Activated CD4-positive, alpha-beta T cell treated with anti-CD3 and anti-CD28 coated beads, Interleukin-2, amount 10 ng/mL, durations not matched to agents 7 days and 5 days (primary cell): ENCODE results near the gene NEU1. TPM values are rescaled to one million over a fixed set of nuclear protein-coding genes. Genes with fewer than 3 reads are reported as not detected.
"Not testable (repeated sequence)": the region's sequence is repeated elsewhere in the genome, so short reads cannot be mapped to it uniquely, and the experiment has no call there.

Experiments used
- CTCF ChIA-PET: fragments of 350-600 bp; sonication (Branson Sonifier 250); formaldehyde crosslinking; loops from one replicate; lab custom pipeline; 2021; ENCODE audit warnings: antibody characterized with exemption; lab: Charles Lee
- POLR2A ChIA-PET: fragments of 350-600 bp; sonication (Branson Sonifier 250); formaldehyde crosslinking; loops from one replicate; lab custom pipeline; 2021; ENCODE audit warnings: antibody characterized with exemption; lab: Charles Lee
- DNase-seq: peaks from one replicate; pipeline ENCODE4 v3.0.0-alpha.2; 2020
- H3K27ac Mint-ChIP-seq: one replicate; pipeline ENCODE4 v1.8.0; 2021; ENCODE audit warnings: mild to moderate bottlenecking, moderate library complexity, mixed read lengths
- H3K27me3 Mint-ChIP-seq: one replicate; pipeline ENCODE4 v1.8.0; 2021; ENCODE audit warnings: mixed read lengths
- H3K36me3 Mint-ChIP-seq: one replicate; pipeline ENCODE4 v1.8.0; 2021; ENCODE audit warnings: low read depth, mixed read lengths
- H3K4me1 Mint-ChIP-seq: one replicate; pipeline ENCODE4 v1.8.0; 2021; ENCODE audit warnings: mixed read lengths
- H3K4me3 Mint-ChIP-seq: one replicate; pipeline ENCODE4 v1.8.0; 2021; ENCODE audit warnings: mild to moderate bottlenecking, moderate library complexity, mixed read lengths
- H3K9me3 Mint-ChIP-seq: one replicate; pipeline ENCODE4 v1.8.0; 2021; ENCODE audit warnings: mixed read lengths
- total RNA-seq, 2 experiments: library from RNA; stranded (reverse); gene quantifications; one replicate each; pipeline ENCODE4 v1.2.3, GENCODE V29; 2021

The NEU1 gene
- total RNA-seq, 2 experiments from 2014 or later: 16.7 to 17.0 TPM

DNA sequence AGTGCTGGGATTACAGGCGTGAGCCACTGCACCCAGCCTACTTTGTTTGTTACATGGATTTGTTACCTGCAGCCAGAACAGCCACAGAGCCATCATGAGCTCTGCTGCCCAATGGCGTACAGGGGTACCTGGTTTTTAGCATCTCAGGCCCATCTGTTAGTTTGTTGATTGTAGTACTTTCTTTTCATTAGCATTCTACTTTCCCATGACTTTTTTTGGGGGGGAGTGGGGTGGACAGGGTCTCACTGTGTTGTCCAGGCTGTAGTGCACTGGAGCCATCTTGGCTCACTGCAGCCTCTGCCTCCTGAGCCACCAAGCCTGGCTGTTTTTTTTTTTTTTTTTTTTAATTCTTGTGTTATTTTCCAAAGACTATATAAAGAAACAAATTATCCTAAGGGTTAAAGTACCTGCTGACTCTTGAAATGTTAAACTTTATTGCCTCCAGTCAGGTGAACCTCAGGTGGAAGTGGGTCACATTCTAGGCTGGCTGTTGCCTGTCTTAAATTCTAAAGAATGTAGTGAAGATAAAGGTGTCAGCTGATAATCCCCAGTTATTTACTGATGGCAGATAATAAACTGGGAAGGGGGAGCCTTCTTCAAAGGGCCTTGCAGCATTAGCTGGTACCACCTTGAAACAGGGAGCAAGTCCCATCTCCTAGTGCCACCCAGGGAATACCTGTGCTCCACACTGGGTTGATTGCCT lies 15.2 kb downstream of the NEU1 start:
- no peak for DNase-seq
- ChIA-PET POLR2A (no interaction called here), CTCF (interaction anchor here (0.6 kb wide), 1 partner anchor 9 kb away, joined by 3 read pairs; no protein-coding TSS in a partner anchor)
- H3K4me3 Mint-ChIP-seq: no peak overlapping the region
- no peaks in the 10 kb centered on the region for H3K27me3 Mint-ChIP-seq
- H3K36me3 Mint-ChIP-seq: no peaks in the 10 kb centered on the region
- no peak overlapping the region for H3K27ac Mint-ChIP-seq
- H3K9me3 Mint-ChIP-seq: peaks cover under 1% of the 10 kb centered on the region
- H3K4me1 Mint-ChIP-seq: no peaks in the 10 kb centered on the region

DNA sequence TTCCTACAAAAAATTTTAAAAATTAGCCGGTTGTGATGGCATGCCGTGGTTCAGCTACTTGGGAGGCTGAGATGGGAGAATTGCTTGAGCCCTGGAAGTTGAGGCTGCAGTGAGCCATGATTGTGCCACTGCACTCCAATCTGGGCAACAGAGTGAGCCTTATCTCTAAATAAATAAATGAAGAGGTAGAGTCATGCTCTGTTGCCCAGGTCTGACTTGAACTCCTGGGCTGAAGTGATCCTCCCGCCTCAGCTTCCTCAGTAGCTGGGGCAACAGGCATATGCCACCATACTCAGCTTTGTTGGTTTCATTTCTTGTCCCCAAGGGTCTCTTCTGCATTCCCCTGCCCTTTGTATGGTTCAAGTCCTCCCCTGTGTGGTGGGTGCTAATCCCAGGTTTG lies 18.1 kb downstream of the NEU1 start:
- ChIA-PET POLR2A (no interaction called here), CTCF (interaction anchor here (0.5 to 1.6 kb wide), 3 partner anchors 9 to 222 kb away, joined by 3 to 5 read pairs (median 4); partner anchors contain the start of gene VWA7)
- Mint-ChIP-seq H3K9me3 (no peaks in the 10 kb centered on the region), H3K27ac (no peak overlapping the region), H3K36me3 (peaks cover 16% of the 10 kb centered on the region), H3K4me3 (no peak overlapping the region), H3K4me1 (peaks cover 3% of the 10 kb centered on the region), H3K27me3 (no peaks in the 10 kb centered on the region)
- no peak for DNase-seq

GRCh38 chr6:31842053-31842452 lies 20.6 kb downstream of the NEU1 start:
- no peaks in the 10 kb centered on the region for H3K9me3 Mint-ChIP-seq
- POLR2A ChIA-PET: no interaction called here
- H3K27ac Mint-ChIP-seq: peak overlapping the region; percentile 19

DNA sequence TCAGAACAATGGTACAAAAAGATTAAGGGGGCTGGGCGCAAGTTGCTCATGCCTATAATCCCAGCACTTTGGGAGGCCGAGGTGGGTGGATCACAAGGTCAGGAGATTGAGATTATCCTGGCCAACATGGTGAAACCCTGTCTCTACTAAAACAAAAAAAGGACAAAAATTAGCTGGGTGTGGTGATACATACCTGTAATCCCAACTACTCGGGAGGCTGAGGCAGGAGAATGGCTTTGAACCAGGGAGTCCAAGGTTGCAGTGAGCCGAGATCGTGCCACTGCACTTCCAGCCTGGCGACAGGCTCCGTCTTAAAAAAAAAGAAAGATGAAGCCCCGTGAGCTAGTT lies 22.9 kb downstream of the NEU1 start:
- CTCF ChIA-PET: interaction anchor here (0.6 to 3.0 kb wide), 7 partner anchors 9 to 149 kb away, joined by 3 to 9 read pairs (median 4); partner anchors contain the start of gene NEU1
- H3K27me3 Mint-ChIP-seq, DNase-seq, POLR2A ChIA-PET, H3K9me3 Mint-ChIP-seq, H3K4me3 Mint-ChIP-seq, H3K27ac Mint-ChIP-seq: not testable (repeated sequence)
- Mint-ChIP-seq H3K36me3 (peaks cover 55% of the 10 kb centered on the region), H3K4me1 (peaks cover 30% of the 10 kb centered on the region)

More at GRCh38 chr6:31842053-31842452, 20.6 kb downstream of the NEU1 start:
- H3K27me3 Mint-ChIP-seq: no peaks in the 10 kb centered on the region
- peaks cover 36% of the 10 kb centered on the region for H3K36me3 Mint-ChIP-seq
- H3K4me1 Mint-ChIP-seq: peaks cover 19% of the 10 kb centered on the region
- H3K4me3 Mint-ChIP-seq: no peak overlapping the region
- CTCF ChIA-PET: interaction anchor here (1.3 kb wide), 1 partner anchor 148 kb away, joined by 3 read pairs; no protein-coding TSS in a partner anchor
- no peak for DNase-seq

GRCh38 chr6:31838968-31839367 lies 23.7 kb downstream of the NEU1 start:
- Mint-ChIP-seq H3K4me3 (peak overlapping the region; percentile 32), H3K27me3 (no peaks in the 10 kb centered on the region), H3K9me3 (no peaks in the 10 kb centered on the region), H3K27ac (peak overlapping the region; percentile 46), H3K4me1 (peaks cover 33% of the 10 kb centered on the region), H3K36me3 (peaks cover 55% of the 10 kb centered on the region)
- CTCF ChIA-PET: interaction anchor here (0.9 to 3.0 kb wide), 8 partner anchors 10 to 160 kb away, joined by 3 to 9 read pairs (median 4); partner anchors contain the start of genes DDAH2 and NEU1
- DNase-seq: no peak
- POLR2A ChIA-PET: interaction anchor here (0.6 to 0.7 kb wide), 2 partner anchors 101 to 182 kb away, joined by 3 read pairs; no protein-coding TSS in a partner anchor

DNA sequence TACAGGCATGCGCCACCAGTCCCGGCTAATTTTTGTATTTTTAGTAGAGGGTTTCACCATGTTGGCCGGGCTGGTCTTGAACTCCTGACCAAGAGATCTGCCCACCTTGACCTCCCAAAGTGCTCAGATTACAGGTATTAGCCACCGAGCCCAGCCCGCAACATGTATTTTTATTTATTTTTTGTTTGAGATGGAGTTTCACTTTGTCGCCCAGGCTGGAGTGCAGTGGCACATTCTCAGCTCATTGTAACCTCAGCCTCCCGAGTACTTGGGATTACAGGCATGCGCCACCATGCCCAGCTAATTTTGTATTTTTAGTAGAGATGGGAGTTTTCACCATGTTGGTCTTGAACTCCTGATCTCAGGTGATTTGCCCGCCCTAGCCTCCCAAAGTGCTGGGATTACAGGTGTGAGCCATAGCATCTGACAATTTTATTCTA lies 24.5 kb downstream of the NEU1 start:
- ChIA-PET CTCF (interaction anchor here (0.6 to 3.0 kb wide), 6 partner anchors 9 to 159 kb away, joined by 3 to 9 read pairs (median 4); partner anchors contain the start of genes DDAH2, LSM2 and NEU1), POLR2A (interaction anchor here (0.6 to 0.7 kb wide), 2 partner anchors 100 to 181 kb away, joined by 3 read pairs; no protein-coding TSS in a partner anchor)
- Mint-ChIP-seq H3K4me1 (peaks cover 34% of the 10 kb centered on the region), H3K36me3 (peaks cover 55% of the 10 kb centered on the region), H3K4me3 (peak overlapping the region; percentile 97)
- not testable (repeated sequence) for H3K27ac Mint-ChIP-seq, DNase-seq, H3K27me3 Mint-ChIP-seq, H3K9me3 Mint-ChIP-seq

DNA sequence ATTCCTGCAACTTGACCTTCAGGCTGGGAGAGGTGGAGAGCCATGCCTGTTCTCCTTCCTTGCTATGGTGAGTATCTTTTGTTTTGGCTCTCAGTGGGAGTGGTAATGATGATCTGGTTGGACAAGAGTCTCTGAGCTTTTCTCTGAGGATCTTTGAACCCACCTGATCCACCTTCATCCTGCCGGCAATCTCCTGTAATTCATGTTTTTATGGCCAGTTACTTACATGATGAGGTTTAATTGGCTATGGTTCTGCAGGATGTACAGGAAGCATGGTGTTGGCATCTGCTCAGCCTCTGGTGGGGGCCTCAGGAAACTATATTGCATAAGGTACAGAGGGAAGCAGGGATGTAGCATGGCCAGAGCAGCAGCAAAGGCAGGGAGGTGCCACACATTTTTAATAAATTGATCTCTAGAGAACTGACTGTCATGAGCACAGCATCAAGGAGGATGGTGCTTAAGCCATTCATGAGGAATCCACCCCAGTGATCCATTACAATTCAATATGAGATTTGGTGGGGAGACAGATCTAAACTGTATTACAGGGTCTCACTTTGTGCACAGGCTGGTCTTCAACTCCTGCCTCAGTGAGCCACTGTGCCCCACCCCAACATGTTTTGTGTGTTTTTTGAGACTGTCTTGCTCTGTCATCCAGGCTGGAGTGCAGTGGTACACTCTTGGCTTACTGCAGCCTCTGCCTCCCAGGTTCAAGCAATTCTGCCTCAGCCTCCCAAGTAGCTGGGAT lies 25.1 kb downstream of the NEU1 start:
- ChIA-PET CTCF (interaction anchor here (0.6 to 3.0 kb wide), 4 partner anchors 22 to 108 kb away, joined by 3 to 8 read pairs (median 4); partner anchors contain the start of genes DDAH2, HSPA1A, HSPA1L and LSM2), POLR2A (interaction anchor here (0.7 kb wide), 1 partner anchor 120 kb away, joined by 3 read pairs; no protein-coding TSS in a partner anchor)
- no peak for DNase-seq
- peaks cover 55% of the 10 kb centered on the region for H3K36me3 Mint-ChIP-seq
- H3K4me1 Mint-ChIP-seq: peaks cover 34% of the 10 kb centered on the region
- no peaks in the 10 kb centered on the region for H3K9me3 Mint-ChIP-seq
- H3K27me3 Mint-ChIP-seq: no peaks in the 10 kb centered on the region
- H3K4me3 Mint-ChIP-seq: peak overlapping the region; percentile 97
- peak overlapping the region; percentile 97 for H3K27ac Mint-ChIP-seq

GRCh38 chr6:31836474-31837368 lies 25.9 kb downstream of the NEU1 start:
- DNase-seq: no peak
- POLR2A ChIA-PET: interaction anchor here (0.7 kb wide), 1 partner anchor 119 kb away, joined by 3 read pairs; no protein-coding TSS in a partner anchor

GRCh38 chr6:31836047-31836473 lies 26.6 kb downstream of the NEU1 start:
- no peaks in the 10 kb centered on the region for H3K27me3 Mint-ChIP-seq
- H3K4me3 Mint-ChIP-seq: peak overlapping the region; percentile 97
- ChIA-PET POLR2A (no interaction called here), CTCF (interaction anchor here (0.6 to 2.1 kb wide), 4 partner anchors 8 to 98 kb away, joined by 3 to 5 read pairs (median 4); no protein-coding TSS in a partner anchor)
- peak overlapping the region; percentile 97 for H3K27ac Mint-ChIP-seq
- no peaks in the 10 kb centered on the region for H3K9me3 Mint-ChIP-seq
- no peak for DNase-seq
- peaks cover 42% of the 10 kb centered on the region for H3K4me1 Mint-ChIP-seq
- peaks cover 53% of the 10 kb centered on the region for H3K36me3 Mint-ChIP-seq

More at GRCh38 chr6:31836474-31837368, 25.9 kb downstream of the NEU1 start:
- CTCF ChIA-PET: interaction anchor here (0.6 to 3.0 kb wide), 4 partner anchors 7 to 28 kb away, joined by 3 to 8 read pairs (median 4); partner anchors contain the start of genes HSPA1A, HSPA1L and NEU1
- Mint-ChIP-seq H3K9me3 (no peaks in the 10 kb centered on the region), H3K4me1 (peaks cover 36% of the 10 kb centered on the region), H3K27me3 (no peaks in the 10 kb centered on the region), H3K4me3 (peak overlapping the region; percentile 97), H3K27ac (peak overlapping the region; percentile 97), H3K36me3 (peaks cover 55% of the 10 kb centered on the region)

GRCh38 chr6:31834367-31835250 lies 28.0 kb downstream of the NEU1 start:
- peaks cover 53% of the 10 kb centered on the region for H3K36me3 Mint-ChIP-seq
- POLR2A ChIA-PET: interaction anchor here (1.1 kb wide), 1 partner anchor 95 kb away, joined by 7 read pairs; the partner anchor contains the start of gene MSH5
- CTCF ChIA-PET: interaction anchor here (0.6 to 2.1 kb wide), 6 partner anchors 9 to 108 kb away, joined by 3 to 5 read pairs (median 4); no protein-coding TSS in a partner anchor
- DNase-seq: peak; percentile 80
- H3K9me3 Mint-ChIP-seq: no peaks in the 10 kb centered on the region
- H3K27ac Mint-ChIP-seq: peak overlapping the region; percentile 97
- H3K27me3 Mint-ChIP-seq: no peaks in the 10 kb centered on the region
- H3K4me1 Mint-ChIP-seq: peaks cover 45% of the 10 kb centered on the region
- peak overlapping the region; percentile 97 for H3K4me3 Mint-ChIP-seq
